GM12865 (cell line): ENCODE data around the gene CHMP5.

Experiments used
- DNase-seq: peaks from one replicate; pipeline ENCODE4 v3.0.0; 2010; ENCODE audit warnings: low read depth
- H3K4me3 ChIP-seq: 2 replicates; pipeline ENCODE4 v1.5.1; 2011; ENCODE audit warnings: mild to moderate bottlenecking, low read depth, low read length, control low read depth
- TF ChIP-seq, protein P1 (sequence below): IDR thresholded peaks from 2 replicates; pipeline ENCODE4 v1.5.1; 2011; ENCODE audit warnings: low read length, control low read depth, low read depth, inconsistent platforms; ENCODE audit not compliant: insufficient read depth; ENCODE audit errors: missing control alignments

CHMP5 gene

DNA sequence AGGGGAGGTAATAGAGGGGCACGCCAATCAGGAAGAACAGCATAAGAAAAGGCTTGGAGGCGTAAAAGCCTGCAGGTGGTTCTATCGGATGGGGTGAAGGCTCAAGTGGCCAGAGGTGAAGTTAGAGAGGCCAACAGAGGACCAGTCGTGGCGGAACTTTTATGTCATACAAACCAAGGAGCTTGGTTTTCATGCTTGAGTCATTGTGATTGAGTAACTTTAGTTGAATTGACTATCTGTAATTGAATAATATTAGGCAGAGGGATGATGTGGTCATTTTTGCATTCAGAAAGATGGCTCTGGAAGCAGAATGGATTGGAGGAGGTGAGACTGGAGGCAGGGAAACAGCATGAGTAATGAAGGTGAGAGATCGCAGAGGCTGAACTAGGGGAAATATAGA is 32.0 kb upstream of the CHMP5 start:
- TF ChIP-seq, protein P1, sequence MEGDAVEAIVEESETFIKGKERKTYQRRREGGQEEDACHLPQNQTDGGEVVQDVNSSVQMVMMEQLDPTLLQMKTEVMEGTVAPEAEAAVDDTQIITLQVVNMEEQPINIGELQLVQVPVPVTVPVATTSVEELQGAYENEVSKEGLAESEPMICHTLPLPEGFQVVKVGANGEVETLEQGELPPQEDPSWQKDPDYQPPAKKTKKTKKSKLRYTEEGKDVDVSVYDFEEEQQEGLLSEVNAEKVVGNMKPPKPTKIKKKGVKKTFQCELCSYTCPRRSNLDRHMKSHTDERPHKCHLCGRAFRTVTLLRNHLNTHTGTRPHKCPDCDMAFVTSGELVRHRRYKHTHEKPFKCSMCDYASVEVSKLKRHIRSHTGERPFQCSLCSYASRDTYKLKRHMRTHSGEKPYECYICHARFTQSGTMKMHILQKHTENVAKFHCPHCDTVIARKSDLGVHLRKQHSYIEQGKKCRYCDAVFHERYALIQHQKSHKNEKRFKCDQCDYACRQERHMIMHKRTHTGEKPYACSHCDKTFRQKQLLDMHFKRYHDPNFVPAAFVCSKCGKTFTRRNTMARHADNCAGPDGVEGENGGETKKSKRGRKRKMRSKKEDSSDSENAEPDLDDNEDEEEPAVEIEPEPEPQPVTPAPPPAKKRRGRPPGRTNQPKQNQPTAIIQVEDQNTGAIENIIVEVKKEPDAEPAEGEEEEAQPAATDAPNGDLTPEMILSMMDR = no peak
- H3K4me3 ChIP-seq = no peak overlapping the region
- DNase-seq = no peak

DNA sequence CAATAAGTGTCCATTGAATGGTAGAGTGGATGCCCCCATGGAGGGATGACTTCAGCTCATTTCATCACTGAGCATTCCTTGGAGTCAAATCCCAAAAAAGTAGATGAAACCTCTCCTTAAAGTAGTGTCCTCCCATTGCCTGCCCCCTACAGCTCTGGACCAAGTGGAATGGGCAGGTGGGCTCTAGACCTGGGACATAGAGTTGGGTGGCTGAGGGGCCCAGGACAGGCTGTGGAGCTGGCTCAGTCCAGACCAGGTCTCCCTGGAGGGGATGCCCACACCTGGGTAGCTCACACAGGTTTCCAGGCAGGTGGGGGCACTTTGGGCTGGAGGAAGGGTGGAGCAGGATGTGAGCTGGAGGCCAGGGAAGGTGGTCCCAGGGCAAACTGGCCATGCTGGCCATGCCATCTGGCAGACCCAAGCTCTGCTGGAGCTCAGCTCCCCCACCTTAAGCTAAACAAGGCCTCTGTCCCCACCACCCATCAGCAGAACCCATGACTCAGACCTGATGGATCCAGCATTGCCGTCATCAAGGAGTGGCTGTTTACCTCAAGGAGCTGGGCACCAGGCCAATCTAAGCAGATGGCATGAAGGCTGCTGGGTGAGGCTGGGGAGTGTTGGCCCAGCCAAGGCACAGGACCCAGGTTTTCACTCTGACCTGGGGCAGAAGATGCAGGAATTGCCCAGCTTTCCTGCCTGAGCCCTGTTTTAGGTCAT is 31.1 kb upstream of the CHMP5 start:
- no peak for DNase-seq
- TF ChIP-seq, protein P1 = no peak
- H3K4me3 ChIP-seq = no peak overlapping the region

DNA sequence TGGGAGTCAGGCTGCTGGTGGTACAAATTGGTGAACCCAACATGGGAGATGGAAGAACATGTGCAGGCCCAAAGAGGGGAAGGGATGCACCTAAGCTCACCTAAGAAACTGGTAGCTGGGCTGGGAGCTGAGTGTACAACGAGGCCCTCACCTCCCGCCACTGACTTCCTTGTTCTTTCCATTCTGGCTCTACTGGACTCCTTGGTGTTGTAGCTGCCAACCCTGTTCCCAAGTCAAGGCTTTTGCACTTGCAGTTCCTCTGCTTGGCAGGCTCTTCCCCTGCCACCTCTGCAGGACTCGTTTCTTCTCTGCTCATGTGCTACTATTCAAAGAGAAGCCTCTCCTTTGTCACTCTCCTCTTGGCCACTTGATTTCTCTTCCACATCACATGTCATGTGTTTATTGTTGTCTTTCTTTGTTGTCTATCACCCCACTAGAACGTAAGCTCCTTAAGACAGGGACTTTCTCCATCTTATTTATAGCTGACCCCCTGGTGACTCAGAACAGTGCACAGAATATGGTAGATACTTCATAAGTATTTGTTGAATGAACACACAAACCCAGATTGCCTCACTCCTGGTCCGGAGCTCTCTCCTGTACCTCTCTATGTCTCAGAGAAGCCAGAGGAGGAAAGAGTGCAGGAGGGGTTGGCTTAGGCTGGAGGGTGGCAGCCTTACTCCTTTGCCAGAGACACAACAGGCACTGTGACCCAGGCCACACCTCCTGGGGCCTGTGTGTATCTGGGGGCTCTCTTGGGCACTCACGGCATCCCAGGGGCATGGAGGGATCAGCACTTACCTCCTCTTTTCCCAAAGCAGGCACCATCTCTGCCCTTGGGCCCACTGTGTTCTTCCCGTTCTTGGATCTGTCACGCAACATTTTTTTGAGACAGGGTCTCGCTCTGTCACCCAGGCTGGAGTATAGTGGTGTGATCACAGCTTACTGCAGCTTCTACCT is 30.1 kb upstream of the CHMP5 start:
- DNase-seq = no peak
- TF ChIP-seq, protein P1 = no peak
- H3K4me3 ChIP-seq = no peak overlapping the region

DNA sequence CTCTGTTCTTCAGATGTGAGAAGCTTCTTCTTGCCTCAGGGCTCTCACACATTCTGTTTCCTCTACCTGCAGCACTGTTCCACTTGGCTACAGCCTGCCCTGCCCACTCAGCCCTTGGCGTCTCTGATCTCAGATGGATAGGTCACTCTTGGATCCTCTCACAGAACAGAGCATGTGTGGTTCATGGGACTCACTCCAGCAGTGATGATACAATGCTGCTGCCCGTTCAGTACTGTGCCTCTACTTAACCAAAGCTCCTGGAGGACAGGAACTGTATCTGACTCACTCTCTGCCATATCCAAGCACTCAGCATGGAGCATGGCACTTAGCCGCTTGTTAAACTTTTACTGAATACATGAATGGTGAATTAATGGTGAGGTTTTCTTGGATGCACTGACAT is 28.3 kb upstream of the CHMP5 start:
- no peak for DNase-seq
- TF ChIP-seq, protein P1 = no peak
- no peak overlapping the region for H3K4me3 ChIP-seq

DNA sequence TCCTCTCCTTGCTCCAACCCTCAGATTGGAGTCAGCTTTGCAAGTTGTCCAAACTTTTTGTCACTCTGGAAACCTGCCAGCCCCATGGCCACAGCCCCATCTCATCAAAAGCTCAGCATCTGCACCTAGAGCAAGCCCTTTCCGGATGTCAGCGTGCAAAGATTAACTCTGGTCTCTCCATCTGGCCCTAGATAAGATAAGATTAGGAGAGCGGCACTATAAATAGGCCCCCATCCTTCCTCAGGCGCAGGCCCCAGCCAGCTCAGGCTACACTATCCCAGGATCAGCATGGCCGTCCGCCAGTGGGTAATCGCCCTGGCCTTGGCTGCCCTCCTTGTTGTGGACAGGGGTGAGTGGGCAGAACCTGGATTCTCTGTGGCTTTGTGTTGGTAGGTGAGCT is 24.9 kb upstream of the CHMP5 start, which contains the start of gene SPINK4:
TSS of gene SPINK4 (plus strand) at position 247 of the 400 bp plus-strand sequence. CDS start at position 289, 42 bp downstream.
- TF ChIP-seq, protein P1 = no peak
- DNase-seq = no peak
- no peak within 1 kb of the TSS for H3K4me3 ChIP-seq

DNA sequence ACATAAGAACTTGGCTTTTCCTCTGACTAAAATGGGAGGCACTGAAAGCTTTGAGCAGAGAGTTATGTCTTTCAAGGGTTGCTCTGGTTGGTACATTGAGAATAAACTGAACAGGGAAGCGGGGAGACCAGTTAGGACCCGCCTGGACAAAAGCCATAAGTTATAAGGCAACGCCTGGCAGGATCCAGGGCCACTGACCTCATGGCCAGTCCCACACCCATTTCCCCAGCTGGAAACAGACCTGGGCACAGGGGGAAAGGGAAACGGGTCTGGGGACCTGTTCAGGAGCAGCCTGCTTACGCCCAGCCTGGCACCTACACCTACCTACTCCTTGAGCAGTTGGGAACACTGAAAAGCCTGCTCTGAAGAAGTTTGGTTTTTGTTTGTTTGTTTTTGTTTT is 23.6 kb upstream of the CHMP5 start:
- DNase-seq = no peak
- TF ChIP-seq, protein P1 = no peak
- no peak overlapping the region for H3K4me3 ChIP-seq
